Effector CD4-positive, alpha-beta T cell (primary cell): Measurements from ENCODE around the gene DIPK2B.

Experiments used
- DNase-seq: peaks from one replicate; pipeline ENCODE4 v3.0.0-alpha.2; 2020

The DIPK2B gene

DNA sequence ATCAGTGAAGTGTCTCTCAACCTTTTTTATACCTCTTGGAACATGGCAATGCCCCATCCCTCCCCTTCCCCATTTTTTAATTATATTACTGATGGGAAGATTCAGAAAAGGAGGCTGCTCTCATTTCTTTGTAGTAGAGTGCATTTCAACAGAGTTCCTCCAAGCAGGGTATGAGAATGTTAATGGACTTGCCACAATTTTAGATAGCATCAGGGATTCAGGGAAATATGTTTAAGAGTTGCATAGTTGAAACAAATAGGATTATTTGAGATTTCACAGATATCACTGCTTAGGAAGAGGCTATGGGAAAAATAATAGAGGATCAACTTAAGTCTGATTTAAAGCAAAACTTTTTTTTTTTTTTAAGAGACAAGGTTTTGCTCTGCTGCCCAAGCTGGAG, 46.2 kb downstream of the DIPK2B start:
- no peak for DNase-seq

DNA sequence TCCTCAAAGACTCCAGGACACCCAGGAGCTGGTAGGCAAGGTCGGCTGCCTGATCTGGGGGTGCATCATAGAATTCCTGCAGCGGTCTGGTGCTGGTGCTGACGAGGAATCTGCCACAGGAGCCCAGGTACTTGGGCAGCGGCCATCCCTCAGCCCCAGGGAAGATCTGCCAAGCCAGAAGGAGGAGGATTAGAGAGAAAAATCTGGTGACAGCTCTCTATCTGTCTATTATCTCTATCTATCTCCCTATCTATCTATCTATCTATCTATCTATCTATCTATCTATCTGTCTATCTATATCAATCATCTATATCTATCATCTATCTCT, 46.7 kb downstream of the DIPK2B start:
- DNase-seq: no peak
